Endothelial cell of umbilical vein (primary cell): ENCODE results near the gene CDCA5. TPM values are rescaled to one million over a fixed set of nuclear protein-coding genes. Genes with fewer than 3 reads are reported as not detected.

Experiments
- BruUV-seq: library from RNA; stranded (reverse); fragments of 400-500 nt; replicated peaks from 2 replicates; lab custom pipeline; 2021; lab: Mats Ljungman, UMichigan
- CTCF ChIA-PET: fragments of 300-600, 350-600 bp; sonication (Branson Sonifier 250); formaldehyde crosslinking; loops from one replicate; lab custom pipeline; 2021; ENCODE audit warnings: antibody characterized with exemption, inconsistent platforms; lab: Charles Lee
- POLR2A ChIA-PET: fragments of 300-600, 350-600 bp; sonication (Branson Sonifier 250); formaldehyde crosslinking; loops from one replicate; lab custom pipeline; 2021; ENCODE audit warnings: antibody characterized with exemption, inconsistent platforms; lab: Charles Lee
- DNase-seq: peaks from one replicate; pipeline ENCODE4 v3.0.0-alpha.2; 2011; ENCODE audit warnings: low read depth, low spot score
- FAIRE-seq: peaks from 2 replicates; lab custom pipeline; 2011; peaks lifted over from hg19 to GRCh38; lab: Jason Lieb, UNC
- H2AFZ ChIP-seq: 2 replicates; pipeline ENCODE4 v1.6.0; 2012; ENCODE audit warnings: low read depth, low read length, control low read depth, inconsistent platforms
- H3K27ac ChIP-seq: 2 replicates; pipeline ENCODE4 v1.5.1; 2011; ENCODE audit warnings: low read depth, mild to moderate bottlenecking, control low read depth, low read length, moderate library complexity; ENCODE audit not compliant: insufficient read depth
- H3K27me3 ChIP-seq, 2 experiments: 2 replicates each; pipeline versions ENCODE4 v1.6.0 to v1.6.1; 2011; ENCODE audit warnings: low read length in 2 of 2, mixed read lengths in 1 of 2; ENCODE audit not compliant: control insufficient read depth in 2 of 2, insufficient read depth in 2 of 2
- H3K36me3 ChIP-seq, 2 experiments: 2 replicates in 1 of 2; 3 replicates in 1 of 2; pipeline ENCODE4 v1.5.1; 2011; ENCODE audit warnings: low read length in 2 of 2, mild to moderate bottlenecking in 1 of 2, moderate library complexity in 1 of 2; ENCODE audit not compliant: control insufficient read depth in 2 of 2, insufficient read depth in 2 of 2; ENCODE audit errors: extremely low read depth in 1 of 2
- H3K4me1 ChIP-seq: 3 replicates; pipeline ENCODE4 v1.5.1; 2011; ENCODE audit warnings: mild to moderate bottlenecking, low read length; ENCODE audit not compliant: control insufficient read depth, insufficient read depth; ENCODE audit errors: extremely low read depth
- H3K4me2 ChIP-seq: 2 replicates; pipeline ENCODE4 v1.6.1; 2011; ENCODE audit warnings: low read length, control low read depth, mixed read lengths; ENCODE audit not compliant: insufficient read depth
- H3K4me3 ChIP-seq, 3 experiments: fragments of 200-600 bp in 1 of 3; sonication (generic), shearing (Covaris generic) in 1 of 3; replicated peaks in 1 of 3; 2 replicates each; pipeline ENCODE4 v1.5.1; 2011 to 2016; ENCODE audit warnings: control low read depth in 3 of 3, low read length in 3 of 3, mild to moderate bottlenecking in 2 of 3, inconsistent platforms in 1 of 3, low read depth in 1 of 3, moderate library complexity in 1 of 3; ENCODE audit not compliant: insufficient read depth in 1 of 3
- H3K79me2 ChIP-seq: 2 replicates; pipeline ENCODE4 v1.6.0; 2012; ENCODE audit warnings: low read length, inconsistent platforms; ENCODE audit not compliant: control insufficient read depth, insufficient read depth
- H3K9ac ChIP-seq: replicated peaks from 2 replicates; pipeline ENCODE3; 2011; ENCODE audit warnings: low read length, control low read depth; ENCODE audit not compliant: insufficient read depth; ENCODE audit errors: extremely low read depth
- H3K9me1 ChIP-seq: replicated peaks from 3 replicates; pipeline ENCODE4 v1.6.0; 2011; ENCODE audit warnings: mild to moderate bottlenecking, low read length; ENCODE audit not compliant: control insufficient read depth, insufficient read depth; ENCODE audit errors: extremely low read depth
- H3K9me3 ChIP-seq: replicated peaks from 2 replicates; pipeline ENCODE4 v1.5.1; 2012; ENCODE audit warnings: low read length, inconsistent platforms; ENCODE audit not compliant: control insufficient read depth, insufficient read depth
- H4K20me1 ChIP-seq: replicated peaks from 2 replicates; pipeline ENCODE3; 2011; ENCODE audit warnings: mild to moderate bottlenecking, low read length; ENCODE audit not compliant: control insufficient read depth, insufficient read depth; ENCODE audit errors: extremely low read depth
- CTCF ChIP-seq, 2 donors: IDR thresholded peaks; 1 replicate in 1 of 2; 2 replicates in 1 of 2; pipeline ENCODE4 v1.5.1; 2011; ENCODE audit warnings: low read length in 2 of 2, mild to moderate bottlenecking in 2 of 2, moderate library complexity in 2 of 2, control low read depth in 1 of 2, inconsistent platforms in 1 of 2, low read depth in 1 of 2; ENCODE audit not compliant: insufficient read depth in 1 of 2; ENCODE audit errors: extremely low read depth in 1 of 2
- EZH2 ChIP-seq: IDR thresholded peaks from 2 replicates; pipeline ENCODE4 v1.6.1; 2012; ENCODE audit warnings: borderline replicate concordance, low read depth, mild to moderate bottlenecking, moderate library complexity, low read length, inconsistent platforms; ENCODE audit not compliant: severe bottlenecking
- FOS ChIP-seq: IDR thresholded peaks from 2 replicates; pipeline ENCODE4 v1.6.1; 2011; ENCODE audit warnings: mild to moderate bottlenecking, low read length, moderate library complexity, borderline replicate concordance; ENCODE audit not compliant: insufficient read depth
- GATA2 ChIP-seq: IDR thresholded peaks from 2 replicates; pipeline ENCODE4 v1.7.0; 2011; ENCODE audit warnings: low read depth, mild to moderate bottlenecking, moderate library complexity, mixed read lengths, low read length; ENCODE audit not compliant: insufficient read length, insufficient read depth
- JUN ChIP-seq: IDR thresholded peaks from 2 replicates; pipeline ENCODE4 v1.6.1; 2011; ENCODE audit warnings: borderline replicate concordance, low read depth; ENCODE audit not compliant: insufficient read length, insufficient read depth
- MAX ChIP-seq: IDR thresholded peaks from 2 replicates; pipeline ENCODE4 v1.6.1; 2011; ENCODE audit not compliant: insufficient read depth, insufficient read length
- MYC ChIP-seq: IDR thresholded peaks from one replicate; pipeline ENCODE4 v1.6.1; 2011; ENCODE audit warnings: mild to moderate bottlenecking, low read depth, low read length
- POLR2A ChIP-seq: IDR thresholded peaks from 2 replicates; pipeline ENCODE4 v1.6.1; 2012; ENCODE audit warnings: low read depth, mild to moderate bottlenecking, control low read depth, low read length
- POLR2AphosphoS5 ChIP-seq: IDR thresholded peaks from 2 replicates; pipeline ENCODE4 v1.6.1; 2012; ENCODE audit warnings: low read depth, mild to moderate bottlenecking, control low read depth, low read length, moderate library complexity; ENCODE audit not compliant: insufficient read depth
- dilution Hi-C: fragments of 300-500 bp; cut with MboI; formaldehyde crosslinking; loops from one replicate; pipeline ENCODE4 v1.15.0; 2019; ENCODE audit warnings: low sequenced_read_pairs; ENCODE audit not compliant: extremely low pct_ligation_motif_present
- intact Hi-C: fragments of 100-400 bp; cut with micrococcal nuclease; formaldehyde crosslinking; loops from one replicate; pipeline ENCODE4 v1.10.0; 2022
- polyA plus RNA-seq, 4 experiments: library from polyadenylated mRNA; depleted of rRNA in 3 of 4; stranded (reverse) in 3 of 4; unstranded in 1 of 4; fragments of >200 nt; gene quantifications; 2 replicates each; pipeline versions ENCODE4 v1.2.1 to v1.2.3, GENCODE V29; 2011 to 2012; ENCODE audit warnings: missing spikeins in 1 of 4
- total RNA-seq: library from RNA; stranded (reverse); gene quantifications from 2 replicates; pipeline ENCODE4 v1.2.3, GENCODE V29; 2021

CDCA5 gene
- total and polyA plus RNA-seq, 2 donors (not counting 3 experiments of a cell fraction or from before 2014, with no cell fraction given), result 16.4 to 35.7 TPM

GRCh38 chr11:65085446-65085845, 1.6 kb upstream of the CDCA5 start:
- peaks cover 5 to 28% of the 10 kb centered on the region in 2 experiments for H3K36me3 ChIP-seq
- no peaks in the 10 kb centered on the region for H3K9me3 ChIP-seq
- peaks cover 17% of the 10 kb centered on the region for H3K4me1 ChIP-seq
- H3K4me3 ChIP-seq, result no peak overlapping the region
- ChIA-PET CTCF (no interaction called here), POLR2A (interaction anchor here (0.6 to 2.0 kb wide), 2 partner anchors 16 to 37 kb away, joined by 4 to 6 read pairs; partner anchors contain the start of genes FAU and MRPL49)
- H3K4me2 ChIP-seq, result no peak overlapping the region
- peaks cover 34% of the 10 kb centered on the region for H3K79me2 ChIP-seq
- TF ChIP-seq FOS (no peak), MAX (no peak), GATA2 (no peak), MYC (no peak), POLR2AphosphoS5 (no peak), CTCF (IDR thresholded peaks at IDR 0.05; ENCODE audit: extremely low read depth in 1 of 2, insufficient read depth in 1 of 2, low read depth in 1 of 2, low read length in 2 of 2) (no peak), EZH2 (no peak), POLR2A (no peak), JUN (no peak)
- H3K27me3 ChIP-seq, result no peaks in the 10 kb centered on the region
- dilution Hi-C loops, result no loop called here
- no peak overlapping the region for H2AFZ ChIP-seq
- no peak overlapping the region for H3K9ac ChIP-seq
- no TSS peak for BruUV-seq
- no peaks in the 10 kb centered on the region for H3K9me1 ChIP-seq
- DNase-seq (no peak), FAIRE-seq (no peak)
- intact Hi-C loops, result loop anchor here (2.0 kb wide), 1 partner anchor 25 kb away; the partner anchor contains the start of gene TM7SF2
- no peaks in the 10 kb centered on the region for H4K20me1 ChIP-seq
- H3K27ac ChIP-seq, result no peak overlapping the region
